SH-SY5Y (cell line): Measurements from ENCODE around the gene STRN.

Source experiments
- GATA2 ChIP-seq: IDR thresholded peaks from 2 replicates; pipeline ENCODE4 v1.6.1; 2011; ENCODE audit warnings: mild to moderate bottlenecking, low read depth, low read length
- GATA3 ChIP-seq: IDR thresholded peaks from 2 replicates; pipeline ENCODE4 v1.6.1; 2011; ENCODE audit warnings: low read depth, mild to moderate bottlenecking, low read length, moderate library complexity

DNA sequence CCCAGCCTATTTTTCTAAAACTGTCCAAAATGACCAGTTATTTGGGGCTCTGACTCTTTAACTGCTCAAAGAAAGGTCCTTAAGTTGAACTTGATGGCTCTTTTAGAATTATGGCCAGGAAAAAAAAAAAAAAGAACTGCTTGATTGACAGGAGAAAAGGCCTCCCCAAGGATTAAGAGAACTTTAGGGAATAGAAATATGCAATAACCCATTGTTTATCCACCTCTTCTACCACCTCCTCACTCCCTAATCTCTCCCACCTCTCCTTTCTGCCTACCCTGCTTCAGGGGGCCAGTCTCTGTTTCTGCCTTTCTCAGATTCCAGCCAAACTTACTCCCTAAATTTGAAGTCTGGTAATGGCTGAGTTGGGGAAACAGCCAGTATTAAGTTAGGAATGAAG, 5.7 kb upstream of the STRN start:
- TF ChIP-seq GATA2 (no peak), GATA3 (no peak)
